Memory B cell (primary cell): ENCODE data around the gene ATP8A2.

Experiments
- ATAC-seq: fragments of 150-1000 bp; cut with Tn5 transposase; 2 replicates; pipeline ENCODE4 v1.10.0; 2021; ENCODE audit warnings: low read depth, mild to moderate bottlenecking, moderate library complexity
- DNase-seq, 2 donors: peaks; one replicate each; pipeline ENCODE4 v3.0.0; 2022; ENCODE audit warnings: low spot score in 2 of 2
- H3K27ac Mint-ChIP-seq: one replicate; pipeline ENCODE4 v1.8.0; 2022; ENCODE audit warnings: mild to moderate bottlenecking, moderate library complexity, mixed read lengths
- H3K27me3 Mint-ChIP-seq: one replicate; pipeline ENCODE4 v1.8.0; 2022; ENCODE audit warnings: mixed read lengths
- H3K36me3 Mint-ChIP-seq: one replicate; pipeline ENCODE4 v1.8.0; 2022; ENCODE audit warnings: mild to moderate bottlenecking, mixed read lengths
- H3K4me1 Mint-ChIP-seq: one replicate; pipeline ENCODE4 v1.8.0; 2022; ENCODE audit warnings: mixed read lengths
- H3K4me3 Mint-ChIP-seq: one replicate; pipeline ENCODE4 v1.8.0; 2022; ENCODE audit warnings: mild to moderate bottlenecking, moderate library complexity, mixed read lengths
- H3K9me3 Mint-ChIP-seq: one replicate; pipeline ENCODE4 v1.8.0; 2022; ENCODE audit warnings: mixed read lengths

Gene ATP8A2

DNA sequence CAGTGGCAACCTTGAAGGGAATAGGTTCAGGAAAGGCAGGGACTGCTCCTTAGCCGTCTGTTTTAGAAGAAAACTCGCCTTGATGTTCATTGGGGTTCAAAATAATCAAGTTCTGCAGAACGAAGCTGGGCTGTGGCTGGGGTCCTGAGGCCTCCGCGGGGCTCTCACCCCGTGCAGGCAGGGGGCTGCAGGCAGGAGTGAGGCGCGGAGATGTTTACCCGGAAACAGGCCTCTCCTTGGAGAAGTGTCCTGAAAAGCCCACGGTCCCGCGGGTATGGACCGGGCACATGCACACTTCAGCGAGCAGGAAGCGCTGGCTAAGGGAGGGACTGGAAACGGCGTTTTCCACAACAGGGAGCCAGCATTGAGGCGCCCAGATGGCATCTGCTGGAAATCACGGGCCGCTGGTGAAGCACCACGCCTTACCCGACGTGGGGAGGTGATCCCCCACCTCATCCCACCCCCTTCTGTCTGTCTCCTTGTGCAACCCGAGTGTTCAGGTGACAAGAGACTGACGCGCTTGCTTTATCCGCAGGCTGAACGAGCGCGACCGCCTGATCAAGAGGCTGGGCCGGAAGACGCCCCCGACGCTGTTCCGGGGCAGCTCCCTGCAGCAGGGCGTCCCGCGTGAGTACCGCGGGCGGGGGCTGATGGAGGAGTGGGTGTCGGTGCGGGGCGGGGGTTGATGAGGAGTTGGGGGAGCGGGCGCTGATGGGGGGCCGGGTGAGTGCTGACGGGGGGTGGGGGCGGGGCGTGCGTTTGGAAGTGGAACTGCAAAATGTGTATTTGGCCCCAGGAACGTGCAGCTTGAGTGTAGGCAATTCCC is 640.4 kb downstream of the ATP8A2 start:
- Mint-ChIP-seq H3K27ac (no peak overlapping the region), H3K4me3 (peak overlapping the region; percentile 61), H3K9me3 (no peaks in the 10 kb centered on the region), H3K36me3 (no peaks in the 10 kb centered on the region), H3K27me3 (peaks cover 18% of the 10 kb centered on the region), H3K4me1 (no peaks in the 10 kb centered on the region)
- ATAC-seq, result peak; percentile 67
- DNase-seq, result no peak

DNA sequence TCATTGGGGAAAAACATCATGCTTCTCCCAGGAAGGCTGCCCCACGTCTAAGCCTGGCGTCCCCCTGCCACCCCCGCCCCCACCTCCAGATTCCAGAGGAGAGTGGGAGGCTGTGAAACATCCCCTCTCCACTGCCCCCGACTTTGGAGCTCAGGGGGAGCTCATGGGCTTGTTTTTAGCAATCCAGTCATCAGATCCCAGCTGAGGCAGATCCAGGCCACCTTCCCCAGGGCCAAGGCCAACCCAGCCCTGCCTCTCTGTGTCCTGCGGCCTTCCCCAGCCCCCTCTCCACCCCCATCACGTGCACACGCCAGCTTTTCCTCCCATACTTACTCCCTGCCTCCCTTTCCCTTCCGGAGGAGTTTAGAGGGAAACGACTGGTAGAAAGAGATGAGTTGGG is 641.2 kb downstream of the ATP8A2 start:
- peaks cover 19% of the 10 kb centered on the region for H3K27me3 Mint-ChIP-seq
- no peaks in the 10 kb centered on the region for H3K9me3 Mint-ChIP-seq
- H3K4me1 Mint-ChIP-seq, result no peaks in the 10 kb centered on the region
- DNase-seq (no peak), ATAC-seq (no peak)
- no peak overlapping the region for H3K27ac Mint-ChIP-seq
- H3K4me3 Mint-ChIP-seq, result no peak overlapping the region
- no peaks in the 10 kb centered on the region for H3K36me3 Mint-ChIP-seq

DNA sequence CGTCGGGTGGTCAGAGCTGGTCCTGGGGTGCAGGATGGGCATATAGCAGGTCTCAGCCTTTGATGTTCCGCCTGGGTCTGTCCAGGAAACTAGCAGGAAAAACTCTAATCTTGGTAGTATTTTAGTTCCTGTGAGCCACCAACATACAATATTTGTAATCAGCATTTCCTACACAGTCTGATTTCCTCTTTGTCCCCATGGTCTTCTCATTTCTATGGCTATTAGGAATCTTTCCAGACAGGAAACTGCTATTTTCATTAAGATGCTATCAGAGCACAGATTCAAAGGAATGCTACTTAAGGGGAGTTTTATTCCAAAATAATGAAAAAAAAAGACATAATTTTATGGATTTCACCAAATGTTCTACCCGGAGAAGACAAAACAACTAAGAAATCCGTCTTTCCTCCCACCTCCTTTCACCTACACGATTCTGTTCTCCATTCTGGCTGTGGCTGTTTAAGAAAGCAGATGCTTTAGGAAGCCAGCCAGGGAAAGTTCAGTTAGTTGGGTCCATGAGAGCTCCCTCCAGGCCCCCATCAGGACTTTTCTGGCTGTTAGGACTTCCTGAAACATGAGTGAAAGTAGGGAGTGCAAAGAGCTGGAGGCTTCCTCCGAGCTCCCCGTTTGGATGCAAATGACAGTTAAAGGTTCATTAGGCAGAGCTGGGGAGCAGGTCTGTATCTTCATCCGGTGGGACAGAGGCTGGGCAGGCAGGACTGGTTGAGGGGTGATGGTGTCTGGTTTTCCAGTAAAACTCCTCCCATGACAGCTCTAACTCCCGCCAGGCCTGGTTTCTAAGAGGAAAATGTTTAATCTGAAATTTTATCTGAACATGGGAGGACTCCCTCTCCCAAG is 643.7 kb downstream of the ATP8A2 start:
- no peak for ATAC-seq
- H3K4me1 Mint-ChIP-seq, result no peaks in the 10 kb centered on the region
- H3K27ac Mint-ChIP-seq, result no peak overlapping the region

DNA sequence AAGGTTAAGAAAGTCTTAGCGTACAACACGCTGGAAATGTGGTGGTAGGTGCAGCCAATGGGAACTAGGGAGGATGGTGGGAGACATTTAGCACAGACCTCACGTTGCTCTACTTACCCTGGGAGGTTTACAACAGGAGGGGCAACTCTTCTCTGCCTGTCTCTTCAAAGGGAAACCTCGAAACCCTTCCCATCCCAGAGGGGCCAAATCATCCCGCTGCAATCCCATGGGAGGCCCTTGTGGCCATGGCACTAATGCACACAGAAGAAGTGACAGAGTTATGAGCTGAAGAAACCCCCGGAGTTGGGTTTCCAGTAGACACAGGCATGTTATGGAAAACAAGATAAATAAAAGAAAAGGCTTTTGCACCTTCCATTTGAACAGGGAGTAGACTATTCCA is 644.4 kb downstream of the ATP8A2 start:
- no peaks in the 10 kb centered on the region for H3K9me3 Mint-ChIP-seq
- DNase-seq (no peak), ATAC-seq (no peak)
- no peaks in the 10 kb centered on the region for H3K36me3 Mint-ChIP-seq
- H3K4me3 Mint-ChIP-seq, result no peak overlapping the region
- peaks cover 10% of the 10 kb centered on the region for H3K27me3 Mint-ChIP-seq
- H3K27ac Mint-ChIP-seq, result no peak overlapping the region
- no peaks in the 10 kb centered on the region for H3K4me1 Mint-ChIP-seq

More for the DNA sequence above, 643.7 kb downstream of the ATP8A2 start:
- no peak for DNase-seq
- Mint-ChIP-seq H3K36me3 (no peaks in the 10 kb centered on the region), H3K4me3 (no peak overlapping the region), H3K27me3 (peaks cover 10% of the 10 kb centered on the region), H3K9me3 (no peaks in the 10 kb centered on the region)

GRCh38 chr13:26017196-26017921 is 645.6 kb downstream of the ATP8A2 start:
- no peaks in the 10 kb centered on the region for H3K36me3 Mint-ChIP-seq
- ATAC-seq (no peak), DNase-seq (no peak)
- no peaks in the 10 kb centered on the region for H3K9me3 Mint-ChIP-seq
- H3K27me3 Mint-ChIP-seq, result peaks cover 10% of the 10 kb centered on the region
- no peak overlapping the region for H3K4me3 Mint-ChIP-seq
- no peaks in the 10 kb centered on the region for H3K4me1 Mint-ChIP-seq
- H3K27ac Mint-ChIP-seq, result peak overlapping the region; percentile 22

- Mint-ChIP-seq H3K27ac (peak overlapping the region; percentile 22), H3K27me3 (peaks cover 11% of the 10 kb centered on the region), H3K36me3 (no peaks in the 10 kb centered on the region), H3K4me3 (no peak overlapping the region), H3K4me1 (no peaks in the 10 kb centered on the region), H3K9me3 (no peaks in the 10 kb centered on the region)
- no peak for ATAC-seq
- no peak for DNase-seq
Measured at GRCh38 chr13:26017932-26018665, 646.3 kb downstream of the ATP8A2 start.

DNA sequence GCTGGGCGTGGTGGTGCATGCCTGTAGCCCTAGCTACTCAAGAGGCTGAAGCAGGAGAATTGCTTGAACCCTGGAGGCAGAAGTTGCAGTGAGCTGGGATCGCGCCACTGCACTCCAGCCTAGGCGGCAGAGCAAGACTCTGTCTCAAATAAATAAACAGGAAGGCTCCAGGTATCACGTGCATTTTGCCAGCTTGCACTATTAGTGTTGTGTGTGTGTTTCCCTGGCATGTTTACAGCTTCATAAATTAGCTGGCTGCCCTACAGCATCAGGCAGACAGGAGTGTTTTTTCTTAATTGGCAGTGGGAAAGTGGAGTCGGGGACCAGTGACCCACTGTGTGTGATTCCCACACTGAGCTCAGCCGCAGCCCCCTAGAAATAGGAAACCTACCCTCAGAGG is 647.5 kb downstream of the ATP8A2 start:
- H3K27ac Mint-ChIP-seq, result no peak overlapping the region
- ATAC-seq (no peak), DNase-seq (no peak)
- peaks cover 6% of the 10 kb centered on the region for H3K27me3 Mint-ChIP-seq
- H3K36me3 Mint-ChIP-seq, result no peaks in the 10 kb centered on the region
- H3K4me3 Mint-ChIP-seq, result no peak overlapping the region
- no peaks in the 10 kb centered on the region for H3K4me1 Mint-ChIP-seq
- no peaks in the 10 kb centered on the region for H3K9me3 Mint-ChIP-seq

DNA sequence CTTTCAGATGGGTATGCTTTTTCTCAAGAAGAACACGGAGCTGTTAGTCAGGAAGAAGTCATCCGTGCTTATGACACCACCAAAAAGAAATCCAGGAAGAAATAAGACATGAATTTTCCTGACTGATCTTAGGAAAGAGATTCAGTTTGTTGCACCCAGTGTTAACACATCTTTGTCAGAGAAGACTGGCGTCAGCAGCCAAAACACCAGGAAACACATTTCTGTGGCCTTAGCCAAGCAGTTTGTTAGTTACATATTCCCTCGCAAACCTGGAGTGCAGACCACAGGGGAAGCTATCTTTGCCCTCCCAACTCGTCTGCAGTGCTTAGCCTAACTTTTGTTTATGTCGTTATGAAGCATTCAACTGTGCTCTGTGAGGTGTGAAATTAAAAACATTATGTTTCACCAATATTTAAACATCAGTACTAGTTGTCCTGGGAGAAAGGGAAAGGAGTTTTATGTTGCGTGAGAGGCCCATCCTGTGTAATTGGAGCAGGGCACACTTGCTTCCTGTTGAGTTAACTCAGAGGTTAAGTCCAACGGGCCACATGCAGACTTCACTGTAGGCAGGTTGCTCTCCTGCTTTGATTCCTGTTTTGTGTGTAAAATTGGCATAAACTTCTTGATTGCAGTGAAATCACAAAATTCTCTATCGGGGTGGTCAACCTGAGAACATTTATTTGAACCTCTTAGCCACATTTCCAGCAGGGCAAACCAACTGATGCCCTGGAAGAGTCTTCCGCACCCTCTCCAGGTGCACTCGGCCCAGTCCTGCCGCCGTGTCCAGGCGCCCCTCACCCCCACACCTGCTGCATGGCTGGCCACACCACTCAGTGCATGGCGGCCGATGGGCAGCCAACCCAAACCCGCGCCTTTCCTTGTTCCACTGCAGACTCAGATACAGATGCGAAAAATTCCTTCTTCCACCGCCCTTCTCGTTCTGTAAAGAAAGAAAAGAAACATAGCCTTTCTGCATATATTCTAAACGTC is 648.4 kb downstream of the ATP8A2 start:
- no peak overlapping the region for H3K27ac Mint-ChIP-seq
- H3K36me3 Mint-ChIP-seq, result no peaks in the 10 kb centered on the region
- H3K4me1 Mint-ChIP-seq, result no peaks in the 10 kb centered on the region
- H3K4me3 Mint-ChIP-seq, result no peak overlapping the region
- ATAC-seq (no peak), DNase-seq (no peak)
- H3K9me3 Mint-ChIP-seq, result no peaks in the 10 kb centered on the region
- H3K27me3 Mint-ChIP-seq, result peaks cover 6% of the 10 kb centered on the region

GRCh38 chr13:26020891-26021290 is 649.1 kb downstream of the ATP8A2 start:
- Mint-ChIP-seq H3K36me3 (no peaks in the 10 kb centered on the region), H3K4me3 (no peak overlapping the region), H3K4me1 (no peaks in the 10 kb centered on the region), H3K27me3 (peaks cover 6% of the 10 kb centered on the region), H3K9me3 (no peaks in the 10 kb centered on the region), H3K27ac (no peak overlapping the region)
- ATAC-seq (no peak), DNase-seq (no peak)

GRCh38 chr13:26021516-26021915 is 649.7 kb downstream of the ATP8A2 start:
- Mint-ChIP-seq H3K9me3 (no peaks in the 10 kb centered on the region), H3K4me1 (no peaks in the 10 kb centered on the region), H3K4me3 (no peak overlapping the region), H3K27ac (no peak overlapping the region), H3K36me3 (no peaks in the 10 kb centered on the region), H3K27me3 (peaks cover 6% of the 10 kb centered on the region)
- ATAC-seq (no peak), DNase-seq (no peak)

GRCh38 chr13:26021956-26022355 is 650.2 kb downstream of the ATP8A2 start:
- Mint-ChIP-seq H3K4me1 (no peaks in the 10 kb centered on the region), H3K27me3 (peaks cover 6% of the 10 kb centered on the region), H3K4me3 (no peak overlapping the region), H3K9me3 (no peaks in the 10 kb centered on the region), H3K27ac (no peak overlapping the region), H3K36me3 (no peaks in the 10 kb centered on the region)
- DNase-seq (no peak), ATAC-seq (no peak)

GRCh38 chr13:26022538-26023292 is 650.9 kb downstream of the ATP8A2 start:
- H3K4me3 Mint-ChIP-seq, result no peak overlapping the region
- no peak for DNase-seq
- peaks cover 6% of the 10 kb centered on the region for H3K27me3 Mint-ChIP-seq
- H3K4me1 Mint-ChIP-seq, result no peaks in the 10 kb centered on the region
- H3K27ac Mint-ChIP-seq, result no peak overlapping the region
- no peak for ATAC-seq
- no peaks in the 10 kb centered on the region for H3K36me3 Mint-ChIP-seq
- no peaks in the 10 kb centered on the region for H3K9me3 Mint-ChIP-seq
